Activated effector memory CD4-positive, alpha-beta T cell treated with anti-CD3 and anti-CD28 coated beads, Interleukin-2, amount 50 U/mL, for 16 hours (primary cell): ENCODE data around the gene GPM6B.

Experiments
- DNase-seq: peaks from one replicate; pipeline ENCODE4 v3.0.0-alpha.2; 2020

Gene GPM6B

GRCh38 chrX:13821738-13822137 is 4.8 kb upstream of the GPM6B start:
- DNase-seq, result no peak

- no peak for DNase-seq
Observed at GRCh38 chrX:13816176-13816575, 717 bp downstream of the GPM6B start.

GRCh38 chrX:13815664-13816063 is 1.2 kb downstream of the GPM6B start:
- no peak for DNase-seq

GRCh38 chrX:13808865-13809264 is 8.0 kb downstream of the GPM6B start:
- no peak for DNase-seq

- no peak for DNase-seq
Observed at GRCh38 chrX:13808293-13808692, 8.6 kb downstream of the GPM6B start.

- no peak for DNase-seq
Observed at GRCh38 chrX:13805241-13805640, 11.7 kb downstream of the GPM6B start.

GRCh38 chrX:13803116-13803515 is 13.8 kb downstream of the GPM6B start:
- no peak for DNase-seq

- DNase-seq, result no peak
Observed at GRCh38 chrX:13798184-13798583, 18.7 kb downstream of the GPM6B start.

- no peak for DNase-seq
Observed at GRCh38 chrX:13797512-13797911, 19.4 kb downstream of the GPM6B start.

- DNase-seq, result no peak
Observed at GRCh38 chrX:13794417-13794816, 22.5 kb downstream of the GPM6B start.

GRCh38 chrX:13793897-13794296 is 23.0 kb downstream of the GPM6B start:
- DNase-seq, result no peak

GRCh38 chrX:13791559-13791958 is 25.3 kb downstream of the GPM6B start:
- no peak for DNase-seq

- DNase-seq, result no peak
Observed at GRCh38 chrX:13791145-13791544, 25.7 kb downstream of the GPM6B start.

GRCh38 chrX:13790206-13791131 is 26.4 kb downstream of the GPM6B start:
- no peak for DNase-seq

GRCh38 chrX:13786048-13786447 is 30.8 kb downstream of the GPM6B start:
- no peak for DNase-seq

GRCh38 chrX:13780868-13781427 is 35.9 kb downstream of the GPM6B start:
- no peak for DNase-seq

- DNase-seq, result no peak
Observed at GRCh38 chrX:13778916-13779315, 38.0 kb downstream of the GPM6B start.

GRCh38 chrX:13776387-13776786 is 40.5 kb downstream of the GPM6B start:
- DNase-seq, result no peak

- DNase-seq, result no peak
Observed at GRCh38 chrX:13775837-13776236, 41.1 kb downstream of the GPM6B start.

GRCh38 chrX:13774696-13775095 is 42.2 kb downstream of the GPM6B start:
- DNase-seq, result no peak

- no peak for DNase-seq
Observed at GRCh38 chrX:13770013-13770535, 46.8 kb downstream of the GPM6B start.

- no peak for DNase-seq
Observed at GRCh38 chrX:13768939-13769338, 48.0 kb downstream of the GPM6B start.

- DNase-seq, result no peak
Observed at GRCh38 chrX:13764765-13765164, 52.1 kb downstream of the GPM6B start.

- DNase-seq, result no peak
Observed at GRCh38 chrX:13764281-13764680, 52.6 kb downstream of the GPM6B start.
